Occipital lobe (tissue), 2 donors: ENCODE measurements around the gene PLA2G4E. TPM values are rescaled to one million over a fixed set of nuclear protein-coding genes. Genes with fewer than 3 reads are reported as not detected.

Experiments
- DNase-seq: peaks from one replicate; lab custom pipeline; 2025; lab: John Stamatoyannopoulos, UW
- total RNA-seq: library from RNA; depleted of rRNA; stranded (reverse); fragments of >200 nt; gene quantifications from one replicate; pipeline ENCODE4 v1.2.3, GENCODE V29; 2014

PLA2G4E gene
- total RNA-seq, 1 donor from 2014 or later, result not detected

- DNase-seq, result no peak
Observed at GRCh38 chr15:42053914-42054313, 33.1 kb upstream of the PLA2G4E start.

GRCh38 chr15:42053010-42053409 lies 32.2 kb upstream of the PLA2G4E start:
- DNase-seq, result no peak

- DNase-seq, result no peak
Observed at GRCh38 chr15:42050484-42051255, 29.8 kb upstream of the PLA2G4E start.

GRCh38 chr15:42048821-42049200 lies 28.0 kb upstream of the PLA2G4E start:
- DNase-seq, result no peak

- no peak for DNase-seq
Observed at GRCh38 chr15:42048080-42048820, 27.4 kb upstream of the PLA2G4E start.

GRCh38 chr15:42046597-42046996 lies 25.8 kb upstream of the PLA2G4E start:
- DNase-seq, result no peak

GRCh38 chr15:42045211-42045615 lies 24.4 kb upstream of the PLA2G4E start:
- no peak for DNase-seq

- DNase-seq, result no peak
Observed at GRCh38 chr15:42042602-42043400, 22.0 kb upstream of the PLA2G4E start.

- DNase-seq, result no peak
Observed at GRCh38 chr15:42038401-42038800, 17.6 kb upstream of the PLA2G4E start.

GRCh38 chr15:42037656-42038055 lies 16.8 kb upstream of the PLA2G4E start:
- DNase-seq, result no peak

GRCh38 chr15:42036966-42037365 lies 16.1 kb upstream of the PLA2G4E start:
- no peak for DNase-seq

- DNase-seq, result no peak
Observed at GRCh38 chr15:42036112-42036905, 15.5 kb upstream of the PLA2G4E start.

GRCh38 chr15:42035435-42035761 lies 14.6 kb upstream of the PLA2G4E start:
- no peak for DNase-seq

- DNase-seq, result no peak
Observed at GRCh38 chr15:42034628-42035434, 14.0 kb upstream of the PLA2G4E start.

GRCh38 chr15:42033214-42033873 lies 12.5 kb upstream of the PLA2G4E start:
- DNase-seq, result no peak

- DNase-seq, result no peak
Observed at GRCh38 chr15:42032376-42033213, 11.8 kb upstream of the PLA2G4E start.

- no peak for DNase-seq
Observed at GRCh38 chr15:42031198-42031915, 10.5 kb upstream of the PLA2G4E start.

GRCh38 chr15:42027521-42027920 lies 6.7 kb upstream of the PLA2G4E start:
- no peak for DNase-seq
